ENCODE results near the gene EMP2.

EMP2 gene

DNA sequence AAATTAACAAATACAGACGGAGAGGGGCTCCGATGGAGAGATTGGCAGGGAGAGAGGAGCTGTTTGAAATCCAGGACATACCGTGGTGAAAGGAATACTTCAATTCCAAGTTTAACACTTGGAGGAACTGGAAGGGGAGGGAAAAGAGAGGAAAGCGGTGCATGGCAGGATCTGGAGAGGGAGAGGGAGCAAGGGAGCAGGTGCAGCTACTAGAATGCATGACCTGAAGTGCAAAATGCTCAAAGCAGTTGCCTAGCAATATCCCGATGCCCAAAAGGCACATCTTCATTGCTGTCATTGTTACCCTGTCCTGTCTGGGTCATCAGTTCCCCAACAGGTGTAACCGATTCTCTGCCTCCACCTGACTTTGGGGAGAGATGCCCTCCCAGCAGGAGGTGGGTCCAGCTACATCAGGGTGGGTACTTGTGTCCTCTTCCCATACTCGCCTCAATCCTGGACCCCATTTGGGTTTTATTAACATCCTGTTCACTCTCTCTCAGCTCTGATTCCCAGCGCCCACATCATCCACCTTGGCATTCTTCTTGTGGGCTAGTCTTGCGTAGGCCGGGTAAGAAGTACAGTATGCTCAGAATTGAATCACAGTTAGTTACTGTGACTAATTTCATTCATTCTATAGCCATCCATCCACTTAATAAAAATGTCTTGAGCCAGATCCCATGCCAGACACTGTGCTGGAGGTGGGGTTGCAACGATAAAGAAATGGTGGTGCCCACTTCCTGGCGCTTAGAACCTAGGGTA is 37.4 kb upstream of the EMP2 start:
- Histone ChIP-seq H3K4me1 (ENCODE audit: control insufficient read depth in 1 of 2, insufficient read depth in 2 of 2, low read length in 2 of 2) (peaks cover 9 to 35% of the 10 kb centered on the region in 2 donors), H3K27me3 (ENCODE audit: low read depth, low read length) (no peaks in the 10 kb centered on the region), H3K9me3 (ENCODE audit: control insufficient read depth in 1 of 2, low read length in 2 of 2) (no peaks in the 10 kb centered on the region), H3K36me3 (ENCODE audit: control insufficient read depth in 1 of 2, insufficient read depth in 2 of 2, low read length in 2 of 2) (no peaks in the 10 kb centered on the region), H3K4me3 (ENCODE audit: low read depth in 1 of 2, low read length in 2 of 2) (no peak overlapping the region), H3K27ac (ENCODE audit: low read length) (no peak overlapping the region)

DNA sequence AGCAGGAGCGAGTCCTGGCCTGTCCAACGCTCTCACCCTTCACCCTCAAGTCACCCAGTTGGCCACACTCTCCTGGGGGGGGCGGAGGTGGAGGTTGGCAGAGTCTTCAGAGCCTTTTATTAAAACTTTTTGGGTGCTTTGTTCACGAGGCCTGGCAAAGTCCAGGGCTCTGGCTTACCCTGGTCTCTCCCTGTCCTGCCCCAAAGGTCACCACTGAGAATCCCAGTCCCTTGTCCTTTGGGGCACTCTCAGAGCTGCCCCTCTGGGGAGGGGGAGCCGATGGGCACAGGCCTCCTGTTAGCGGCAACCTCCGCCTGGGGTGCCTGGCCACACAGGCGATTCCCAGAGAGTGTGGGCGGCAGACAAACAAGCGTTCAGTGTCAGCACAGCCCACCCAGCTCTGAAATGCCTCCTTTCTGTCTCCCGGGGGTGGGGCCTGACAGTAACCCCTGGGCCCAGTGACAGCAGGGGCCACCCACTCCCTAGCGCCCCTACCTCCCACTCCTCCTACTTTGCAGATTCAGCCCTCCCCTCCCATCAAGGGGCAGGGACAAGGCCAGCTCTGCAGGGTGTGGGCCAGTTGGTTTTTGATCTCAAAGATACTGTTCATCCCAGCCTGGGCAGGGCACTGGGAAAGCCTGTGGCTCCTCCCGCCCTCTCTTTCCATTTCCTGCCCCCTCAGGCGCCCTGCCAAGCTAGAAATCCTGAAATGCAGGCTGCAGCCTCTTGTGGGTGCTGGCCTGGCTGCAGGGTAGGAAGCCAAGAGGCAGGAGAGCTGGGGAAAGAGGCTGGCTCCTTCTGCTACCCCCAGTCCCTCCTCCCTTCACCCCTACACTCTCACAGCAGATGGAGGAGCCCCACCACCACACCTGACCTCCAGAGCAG is 36.6 kb upstream of the EMP2 start:
- Histone ChIP-seq H3K4me3 (ENCODE audit: low read depth in 1 of 2, low read length in 2 of 2) (no peak overlapping the region), H3K9me3 (ENCODE audit: control insufficient read depth in 1 of 2, low read length in 2 of 2) (no peaks in the 10 kb centered on the region), H3K36me3 (ENCODE audit: control insufficient read depth in 1 of 2, insufficient read depth in 2 of 2, low read length in 2 of 2) (no peaks in the 10 kb centered on the region), H3K4me1 (ENCODE audit: control insufficient read depth in 1 of 2, insufficient read depth in 2 of 2, low read length in 2 of 2) (peaks cover 9 to 35% of the 10 kb centered on the region in 2 donors), H3K27ac (ENCODE audit: low read length) (no peak overlapping the region), H3K27me3 (ENCODE audit: low read depth, low read length) (no peaks in the 10 kb centered on the region)

DNA sequence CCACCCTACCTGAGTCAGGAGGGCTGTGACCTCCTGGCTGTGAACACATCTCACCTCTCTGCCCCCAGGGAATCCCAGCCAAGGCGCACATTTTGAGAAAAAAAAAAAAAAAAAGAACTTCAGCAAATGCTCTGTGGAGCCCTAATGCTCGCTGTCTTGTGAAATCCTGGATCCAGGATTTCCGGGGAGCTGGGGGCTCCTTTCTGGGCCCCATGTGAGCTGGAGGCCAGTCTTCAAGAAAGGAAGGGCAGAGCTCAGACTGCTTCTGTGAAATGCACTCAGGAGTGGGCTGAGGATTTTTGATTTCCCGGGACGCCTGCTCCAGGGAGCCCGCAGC is 36.0 kb upstream of the EMP2 start:
- H3K4me3 ChIP-seq (ENCODE audit: low read depth in 1 of 2, low read length in 2 of 2) = no peak overlapping the region
- H3K27ac ChIP-seq (ENCODE audit: low read length) = no peak overlapping the region
- H3K4me1 ChIP-seq (ENCODE audit: control insufficient read depth in 1 of 2, insufficient read depth in 2 of 2, low read length in 2 of 2) = peaks cover 9 to 35% of the 10 kb centered on the region in 2 donors
- no peaks in the 10 kb centered on the region for H3K27me3 ChIP-seq (ENCODE audit: low read depth, low read length)
- H3K36me3 ChIP-seq (ENCODE audit: control insufficient read depth in 1 of 2, insufficient read depth in 2 of 2, low read length in 2 of 2) = no peaks in the 10 kb centered on the region
- no peaks in the 10 kb centered on the region for H3K9me3 ChIP-seq (ENCODE audit: control insufficient read depth in 1 of 2, low read length in 2 of 2)

DNA sequence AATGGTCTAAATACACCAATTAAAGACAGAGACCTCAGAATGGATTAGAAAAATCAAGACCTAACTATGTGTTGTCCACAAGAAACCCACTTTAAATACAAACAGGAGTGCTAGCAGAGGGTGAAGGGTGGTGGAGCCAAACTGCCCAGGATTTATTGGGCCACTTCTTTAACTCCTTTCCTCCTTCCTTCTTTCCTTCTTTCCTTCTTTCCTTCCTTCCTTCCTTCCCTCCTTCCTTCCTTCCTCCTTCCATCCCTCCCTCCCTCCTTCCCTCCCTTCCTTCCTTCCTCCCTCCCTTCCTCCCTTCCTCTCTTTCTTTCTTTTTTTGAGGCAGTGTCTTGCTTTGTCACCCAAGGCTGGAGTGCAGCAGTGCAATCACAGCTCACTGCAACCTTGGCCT is 34.3 kb upstream of the EMP2 start:
- Histone ChIP-seq H3K27me3 (ENCODE audit: low read depth, low read length) (no peaks in the 10 kb centered on the region), H3K4me1 (ENCODE audit: control insufficient read depth in 1 of 2, insufficient read depth in 2 of 2, low read length in 2 of 2) (peaks cover 9 to 32% of the 10 kb centered on the region in 2 donors), H3K4me3 (ENCODE audit: low read depth in 1 of 2, low read length in 2 of 2) (no peak overlapping the region), H3K36me3 (ENCODE audit: control insufficient read depth in 1 of 2, insufficient read depth in 2 of 2, low read length in 2 of 2) (no peaks in the 10 kb centered on the region), H3K9me3 (ENCODE audit: control insufficient read depth in 1 of 2, low read length in 2 of 2) (no peaks in the 10 kb centered on the region), H3K27ac (ENCODE audit: low read length) (no peak overlapping the region)

- no peaks in the 10 kb centered on the region for H3K27me3 ChIP-seq (ENCODE audit: low read depth, low read length)
- no peaks in the 10 kb centered on the region for H3K9me3 ChIP-seq (ENCODE audit: control insufficient read depth in 1 of 2, low read length in 2 of 2)
- H3K36me3 ChIP-seq (ENCODE audit: control insufficient read depth in 1 of 2, insufficient read depth in 2 of 2, low read length in 2 of 2) = no peaks in the 10 kb centered on the region
- H3K4me3 ChIP-seq (ENCODE audit: low read depth in 1 of 2, low read length in 2 of 2) = no peak overlapping the region
- H3K27ac ChIP-seq (ENCODE audit: low read length) = no peak overlapping the region
- H3K4me1 ChIP-seq (ENCODE audit: control insufficient read depth in 1 of 2, insufficient read depth in 2 of 2, low read length in 2 of 2) = peaks cover 9 to 24% of the 10 kb centered on the region in 2 donors
Observed at GRCh38 chr16:10613785-10614485, 33.5 kb upstream of the EMP2 start.

- H3K36me3 ChIP-seq (ENCODE audit: control insufficient read depth in 1 of 2, insufficient read depth in 2 of 2, low read length in 2 of 2) = no peaks in the 10 kb centered on the region
- H3K4me3 ChIP-seq (ENCODE audit: low read depth in 1 of 2, low read length in 2 of 2) = no peak overlapping the region
- H3K27me3 ChIP-seq (ENCODE audit: low read depth, low read length) = no peaks in the 10 kb centered on the region
- no peaks in the 10 kb centered on the region for H3K9me3 ChIP-seq (ENCODE audit: control insufficient read depth in 1 of 2, low read length in 2 of 2)
- H3K27ac ChIP-seq (ENCODE audit: low read length) = no peak overlapping the region
- H3K4me1 ChIP-seq (ENCODE audit: control insufficient read depth in 1 of 2, insufficient read depth in 2 of 2, low read length in 2 of 2) = peaks cover 8 to 18% of the 10 kb centered on the region in 2 donors
Observed at GRCh38 chr16:10612649-10613179, 32.3 kb upstream of the EMP2 start.

DNA sequence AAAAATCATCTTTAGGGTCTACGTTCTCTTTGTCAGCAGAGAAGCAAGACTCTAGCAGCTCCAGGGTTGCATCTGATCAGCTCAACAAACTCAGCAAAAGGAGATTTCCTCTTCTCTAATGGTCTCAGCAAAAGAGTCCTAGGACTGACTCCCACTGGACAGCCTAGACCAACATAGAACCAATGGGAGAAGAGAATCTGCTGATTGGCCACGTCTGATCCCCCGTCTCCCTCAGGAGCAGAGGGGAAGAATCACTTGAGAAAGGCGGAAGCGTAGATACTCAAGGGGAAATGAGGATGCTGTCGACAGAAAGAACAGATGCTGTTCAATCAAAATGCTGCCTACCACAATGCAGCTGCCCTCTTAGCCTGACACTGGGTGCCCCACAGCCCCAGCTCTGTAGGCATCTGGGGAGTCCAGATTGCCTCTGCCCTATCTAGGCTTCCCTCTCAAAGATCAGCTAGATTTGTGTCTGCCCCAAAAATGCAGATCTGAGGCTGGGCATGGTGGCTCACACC is 31.5 kb upstream of the EMP2 start:
- peaks cover 0 to 10% of the 10 kb centered on the region in 2 donors for H3K4me1 ChIP-seq (ENCODE audit: control insufficient read depth in 1 of 2, insufficient read depth in 2 of 2, low read length in 2 of 2)
- no peaks in the 10 kb centered on the region for H3K36me3 ChIP-seq (ENCODE audit: control insufficient read depth in 1 of 2, insufficient read depth in 2 of 2, low read length in 2 of 2)
- no peak overlapping the region for H3K27ac ChIP-seq (ENCODE audit: low read length)
- H3K9me3 ChIP-seq (ENCODE audit: control insufficient read depth in 1 of 2, low read length in 2 of 2) = no peaks in the 10 kb centered on the region
- no peak overlapping the region for H3K4me3 ChIP-seq (ENCODE audit: low read depth in 1 of 2, low read length in 2 of 2)
- H3K27me3 ChIP-seq (ENCODE audit: low read depth, low read length) = no peaks in the 10 kb centered on the region

DNA sequence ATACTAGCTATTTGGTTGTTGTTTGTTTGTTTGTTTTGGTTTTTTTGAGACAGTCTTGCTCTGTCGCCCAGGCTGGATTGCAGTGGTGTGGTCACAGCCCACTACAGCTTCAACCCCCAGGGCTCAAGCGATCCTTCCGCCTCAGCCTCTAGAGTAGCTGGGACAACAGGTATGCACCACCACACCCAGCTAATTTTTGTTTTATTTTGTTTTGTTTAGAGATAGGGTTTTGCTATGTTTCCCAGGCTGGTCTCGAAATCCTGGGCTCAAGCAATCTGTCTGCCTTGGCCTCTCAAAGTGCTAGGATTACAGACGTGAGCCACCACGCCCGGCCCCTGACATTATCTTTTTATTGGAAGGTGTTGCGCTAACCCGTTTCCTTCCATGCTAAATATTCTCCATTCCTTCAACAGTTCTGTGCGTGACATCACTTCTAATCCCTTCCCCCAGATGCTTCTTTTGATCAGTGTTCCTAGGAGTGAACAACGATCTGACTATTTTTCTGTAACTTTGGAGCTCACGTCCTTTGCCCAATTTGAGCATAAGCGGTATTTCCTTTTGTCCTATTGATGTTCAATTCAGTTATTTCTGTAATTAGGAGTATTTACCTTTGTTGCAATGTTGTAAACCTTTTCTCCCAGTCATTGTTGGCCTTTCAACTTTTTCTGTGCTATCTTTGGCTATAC is 30.2 kb upstream of the EMP2 start:
- Histone ChIP-seq H3K4me3 (ENCODE audit: low read depth in 1 of 2, low read length in 2 of 2) (no peak overlapping the region), H3K27me3 (ENCODE audit: low read depth, low read length) (no peaks in the 10 kb centered on the region), H3K9me3 (ENCODE audit: control insufficient read depth in 1 of 2, low read length in 2 of 2) (no peaks in the 10 kb centered on the region), H3K27ac (ENCODE audit: low read length) (no peak overlapping the region), H3K36me3 (ENCODE audit: control insufficient read depth in 1 of 2, insufficient read depth in 2 of 2, low read length in 2 of 2) (no peaks in the 10 kb centered on the region), H3K4me1 (ENCODE audit: control insufficient read depth in 1 of 2, insufficient read depth in 2 of 2, low read length in 2 of 2) (peaks cover 0 to 6% of the 10 kb centered on the region in 2 donors)

GRCh38 chr16:10609402-10609774 is 29.0 kb upstream of the EMP2 start:
- no peak overlapping the region for H3K4me3 ChIP-seq (ENCODE audit: low read depth in 1 of 2, low read length in 2 of 2)
- H3K27me3 ChIP-seq (ENCODE audit: low read depth, low read length) = no peaks in the 10 kb centered on the region
- H3K27ac ChIP-seq (ENCODE audit: low read length) = no peak overlapping the region
- H3K9me3 ChIP-seq (ENCODE audit: control insufficient read depth in 1 of 2, low read length in 2 of 2) = no peaks in the 10 kb centered on the region
- H3K36me3 ChIP-seq (ENCODE audit: control insufficient read depth in 1 of 2, insufficient read depth in 2 of 2, low read length in 2 of 2) = no peaks in the 10 kb centered on the region
- H3K4me1 ChIP-seq (ENCODE audit: control insufficient read depth in 1 of 2, insufficient read depth in 2 of 2, low read length in 2 of 2) = peaks cover 0 to 6% of the 10 kb centered on the region in 2 donors

DNA sequence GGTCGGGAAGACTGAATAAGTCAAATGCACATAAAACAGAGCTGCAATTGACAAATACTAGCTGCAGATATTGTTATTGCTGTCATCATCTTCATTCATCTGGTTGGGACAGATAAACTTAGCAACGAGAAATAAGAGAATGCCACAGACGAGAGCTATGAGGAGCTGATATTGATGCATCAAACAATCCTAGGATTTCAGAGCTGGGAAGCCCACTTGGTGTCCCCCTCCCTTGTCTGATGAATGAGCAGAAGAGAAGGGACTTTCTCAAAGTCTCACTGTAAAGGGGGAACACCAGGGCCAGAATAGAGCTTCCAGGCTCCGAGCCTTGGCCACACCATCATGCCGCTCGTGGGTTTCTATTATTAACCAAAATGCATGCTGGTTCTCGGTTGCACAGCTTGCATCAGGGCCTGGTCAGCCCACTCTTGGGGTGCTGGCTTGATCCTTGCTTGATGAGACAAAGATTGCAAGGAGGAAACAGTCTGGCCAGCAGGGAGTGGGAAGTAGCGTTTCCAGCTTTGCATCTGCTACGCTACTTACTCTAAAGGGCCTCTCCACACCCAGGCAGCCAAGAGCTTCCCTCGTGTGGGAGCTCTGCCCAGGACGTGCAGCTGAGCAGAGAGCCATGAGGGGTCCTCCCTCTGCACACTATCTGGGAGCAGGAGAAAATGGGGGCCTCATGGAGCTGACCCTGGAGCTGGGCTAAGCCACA is 28.4 kb upstream of the EMP2 start:
- no peaks in the 10 kb centered on the region for H3K27me3 ChIP-seq (ENCODE audit: low read depth, low read length)
- no peaks in the 10 kb centered on the region for H3K36me3 ChIP-seq (ENCODE audit: control insufficient read depth in 1 of 2, insufficient read depth in 2 of 2, low read length in 2 of 2)
- no peak overlapping the region for H3K27ac ChIP-seq (ENCODE audit: low read length)
- H3K9me3 ChIP-seq (ENCODE audit: control insufficient read depth in 1 of 2, low read length in 2 of 2) = no peaks in the 10 kb centered on the region
- peaks cover 0 to 6% of the 10 kb centered on the region in 2 donors for H3K4me1 ChIP-seq (ENCODE audit: control insufficient read depth in 1 of 2, insufficient read depth in 2 of 2, low read length in 2 of 2)
- no peak overlapping the region for H3K4me3 ChIP-seq (ENCODE audit: low read depth in 1 of 2, low read length in 2 of 2)
